ENCODE data around the gene MGAT4A.

The MGAT4A gene

GRCh38 chr2:98710734-98711133 is 20.2 kb downstream of the MGAT4A start:
- Histone ChIP-seq H3K36me3 (ENCODE audit: control insufficient read depth, insufficient read depth, low read length) (no peaks in the 10 kb centered on the region), H3K27me3 (replicated peaks; ENCODE audit: control insufficient read depth, insufficient read depth, low read length) (no peaks in the 10 kb centered on the region), H3K4me3 (replicated peaks; ENCODE audit: low read depth, low read length) (no peak overlapping the region)
- no peak for TF ChIP-seq CTCF (IDR thresholded peaks at IDR 0.05; ENCODE audit: insufficient read depth, low read length, poor library complexity, severe bottlenecking)
- no peak for DNase-seq (ENCODE audit: extremely low read depth, insufficient read length)

- no peaks in the 10 kb centered on the region for H3K36me3 ChIP-seq (ENCODE audit: control insufficient read depth, insufficient read depth, low read length)
- DNase-seq (ENCODE audit: extremely low read depth, insufficient read length): no peak
- no peak overlapping the region for H3K4me3 ChIP-seq (replicated peaks; ENCODE audit: low read depth, low read length)
- H3K27me3 ChIP-seq (replicated peaks; ENCODE audit: control insufficient read depth, insufficient read depth, low read length): no peaks in the 10 kb centered on the region
- TF ChIP-seq CTCF (IDR thresholded peaks at IDR 0.05; ENCODE audit: insufficient read depth, low read length, poor library complexity, severe bottlenecking): no peak
These were observed 21.4 kb downstream of the MGAT4A start for GRCh38 chr2:98709535-98709934.

GRCh38 chr2:98708396-98709186 is 22.3 kb downstream of the MGAT4A start:
- TF ChIP-seq CTCF (IDR thresholded peaks at IDR 0.05; ENCODE audit: insufficient read depth, low read length, poor library complexity, severe bottlenecking): no peak
- no peak for DNase-seq (ENCODE audit: extremely low read depth, insufficient read length)
- H3K27me3 ChIP-seq (replicated peaks; ENCODE audit: control insufficient read depth, insufficient read depth, low read length): no peaks in the 10 kb centered on the region
- no peak overlapping the region for H3K4me3 ChIP-seq (replicated peaks; ENCODE audit: low read depth, low read length)
- H3K36me3 ChIP-seq (ENCODE audit: control insufficient read depth, insufficient read depth, low read length): no peaks in the 10 kb centered on the region

GRCh38 chr2:98706591-98706990 is 24.3 kb downstream of the MGAT4A start:
- Histone ChIP-seq H3K4me3 (replicated peaks; ENCODE audit: low read depth, low read length) (no peak overlapping the region), H3K36me3 (ENCODE audit: control insufficient read depth, insufficient read depth, low read length) (no peaks in the 10 kb centered on the region), H3K27me3 (replicated peaks; ENCODE audit: control insufficient read depth, insufficient read depth, low read length) (no peaks in the 10 kb centered on the region)
- DNase-seq (ENCODE audit: extremely low read depth, insufficient read length): no peak
- TF ChIP-seq CTCF (IDR thresholded peaks at IDR 0.05; ENCODE audit: insufficient read depth, low read length, poor library complexity, severe bottlenecking): no peak

GRCh38 chr2:98705333-98705617 is 25.7 kb downstream of the MGAT4A start:
- no peak for DNase-seq (ENCODE audit: extremely low read depth, insufficient read length)
- H3K36me3 ChIP-seq (ENCODE audit: control insufficient read depth, insufficient read depth, low read length): no peaks in the 10 kb centered on the region
- no peak for TF ChIP-seq CTCF (IDR thresholded peaks at IDR 0.05; ENCODE audit: insufficient read depth, low read length, poor library complexity, severe bottlenecking)
- H3K4me3 ChIP-seq (replicated peaks; ENCODE audit: low read depth, low read length): no peak overlapping the region
- H3K27me3 ChIP-seq (replicated peaks; ENCODE audit: control insufficient read depth, insufficient read depth, low read length): no peaks in the 10 kb centered on the region
